NCI-H510A treated with DMSO at 0.1 percent for 48 hours (cell line): ENCODE data around the gene XXYLT1.

ENCODE experiments used
- DNase-seq: peaks from one replicate; lab custom pipeline; 2025; lab: John Stamatoyannopoulos, UW

The XXYLT1 gene

GRCh38 chr3:195025884-195026200, 245.1 kb downstream of the XXYLT1 start:
- DNase-seq, result no peak

- no peak for DNase-seq
Measured at GRCh38 chr3:195025056-195025883, 245.7 kb downstream of the XXYLT1 start.

- DNase-seq, result no peak
Measured at GRCh38 chr3:195023989-195024388, 247.0 kb downstream of the XXYLT1 start.

GRCh38 chr3:195023576-195023975, 247.4 kb downstream of the XXYLT1 start:
- DNase-seq, result no peak

- DNase-seq, result no peak
Measured at GRCh38 chr3:195021692-195022091, 249.3 kb downstream of the XXYLT1 start.

- no peak for DNase-seq
Measured at GRCh38 chr3:195020921-195021320, 250.0 kb downstream of the XXYLT1 start.

- DNase-seq, result no peak
Measured at GRCh38 chr3:195020185-195020584, 250.8 kb downstream of the XXYLT1 start.

- DNase-seq, result no peak
Measured at GRCh38 chr3:195019335-195019734, 251.6 kb downstream of the XXYLT1 start.
